MM.1S (cell line): ENCODE data around the gene MBOAT2.

Experiments
- CTCF ChIP-seq: fragments of 300-600 bp; sonication (generic); IDR thresholded peaks from 2 replicates; pipeline ENCODE4 v1.5.1; 2016; ENCODE audit warnings: antibody characterized with exemption, low read length, mixed read lengths
- EZH2phosphoT487 ChIP-seq: fragments of 300-600 bp; sonication (generic); IDR thresholded peaks from 2 replicates; pipeline ENCODE4 v1.6.1; 2018; ENCODE audit warnings: antibody characterized with exemption, low read length

GRCh38 chr2:8893978-8894820, 109.3 kb downstream of the MBOAT2 start:
- TF ChIP-seq CTCF (no peak), EZH2phosphoT487 (no peak)
